Renal cortical epithelial cell (primary cell): ENCODE results near the gene SIX4. TPM values are rescaled to one million over a fixed set of nuclear protein-coding genes. Genes with fewer than 3 reads are reported as not detected.

Source experiments
- total RNA-seq: library from RNA; depleted of rRNA; stranded (reverse); fragments of >200 nt; gene quantifications from 2 replicates; pipeline ENCODE4 v1.2.3, GENCODE V29; 2014

SIX4 gene
- total RNA-seq, 1 donor from 2014 or later: 11.3 TPM

Other genes starting within 250 kb of the SIX4 start
- not detected in 2 replicates for gene C14orf39, start 238.3 kb downstream of the SIX4 start, total RNA-seq
- gene SIX6, start 215.2 kb downstream of the SIX4 start, total RNA-seq: not detected in 2 replicates
- gene SIX1, start 74.9 kb downstream of the SIX4 start, total RNA-seq: 1.2 and 7.6 TPM in 2 replicates
- gene MNAT1, start 10.4 kb upstream of the SIX4 start, total RNA-seq: 60.7 and 116 TPM in 2 replicates